Heart right ventricle (tissue), 16 donors: ENCODE results near the gene NPAS3. TPM values are rescaled to one million over a fixed set of nuclear protein-coding genes. Genes with fewer than 3 reads are reported as not detected.

ENCODE experiments used
- ATAC-seq, 8 donors: fragments of 200-7000 bp; cut with Tn5 transposase; one replicate each; pipeline ENCODE4 v1.9.1; 2020; ENCODE audit warnings: mild to moderate bottlenecking in 8 of 8, moderate library complexity in 8 of 8, moderate number of reproducible peaks in 1 of 8
- DNase-seq, 2 donors: peaks; one replicate each; pipeline ENCODE4 v3.0.0-alpha.2; 2020
- H3K27ac ChIP-seq, 10 donors: fragments of 200-600 bp; sonication (generic) in 2 of 10; one replicate each; pipeline versions ENCODE4 v1.5.0 to v1.8.0; 2020 to 2022; ENCODE audit warnings: mild to moderate bottlenecking in 3 of 10
- H3K27me3 ChIP-seq, 7 donors: fragments of 200-600 bp; one replicate each; pipeline ENCODE4 v1.8.0; 2021 to 2022; ENCODE audit warnings: mild to moderate bottlenecking in 2 of 7
- H3K36me3 ChIP-seq, 9 donors: fragments of 200-600 bp; sonication (generic) in 1 of 9; one replicate each; pipeline versions ENCODE4 v1.5.0 to v1.8.0; 2020 to 2022; ENCODE audit warnings: mild to moderate bottlenecking in 2 of 9
- H3K4me1 ChIP-seq, 9 donors: fragments of 200-600 bp; sonication (generic) in 1 of 9; one replicate each; pipeline versions ENCODE4 v1.5.0 to v1.8.0; 2020 to 2022; ENCODE audit warnings: mild to moderate bottlenecking in 4 of 9
- H3K4me3 ChIP-seq, 10 donors: fragments of 200-600 bp; sonication (generic) in 2 of 10; one replicate each; pipeline versions ENCODE4 v1.5.0 to v1.8.0; 2020 to 2022; ENCODE audit warnings: mild to moderate bottlenecking in 7 of 10, moderate library complexity in 2 of 10
- H3K9me3 ChIP-seq, 11 donors: fragments of 200-600 bp in 10 of 11; sonication (generic) in 2 of 11; one replicate each; pipeline versions ENCODE4 v1.5.0 to v1.8.0; 2013 to 2022; ENCODE audit warnings: mild to moderate bottlenecking in 2 of 11, control low read depth in 1 of 11, moderate library complexity in 1 of 11
- CTCF ChIP-seq, 9 donors: fragments of 200-600 bp; sonication (generic) in 2 of 9; IDR thresholded peaks; one replicate each; pipeline versions ENCODE4 v1.5.0 to v1.8.0; 2021 to 2022; ENCODE audit warnings: antibody characterized with exemption in 9 of 9, mild to moderate bottlenecking in 5 of 9, moderate library complexity in 1 of 9
- WGBS, 2 donors: extraction: QIAGEN DNeasy Blood & Tissue Kit; methylation state at CpG; one replicate each; pipeline ENCODE4 v1.1.7; 2013; ENCODE audit warnings: inconsistent platforms in 1 of 2; 5-methylcytosine and 5-hydroxymethylcytosine counted together
- intact Hi-C, 10 donors: fragments of 100-400 bp; cut with DNase I; formaldehyde crosslinking; loops; one replicate each; pipeline versions ENCODE4 v1.11.1 to v1.14.2; 2022
- polyA plus RNA-seq, 2 donors: library from polyadenylated mRNA; stranded (reverse); fragments of 200-250 nt; gene quantifications; one replicate each; pipeline ENCODE4 v1.2.3, GENCODE V29; 2013
- total RNA-seq, 10 donors: library from RNA; stranded (reverse); fragmentation: NEBNext Ultra II Directional in 3 of 10; extraction: Animal tissue kit (Norgen Biotek cat#: 25700) in 3 of 10; gene quantifications; one replicate each; pipeline versions ENCODE4 v1.2.1 to v1.2.4, GENCODE V29; 2021 to 2023
- donor health status: Arrhythmogenic right ventricular cardiomyopathy.
- donor health status: ischemic (EF 13 %, LVEDD 7.1; RV severe dilation, severe dysfunction).
- donor health status: healthy with polysubstance abuse.
- donor health status: DM: no; HTN: yes; CAD: no.
- donor health status: DM: no; HTN: no; CAD: no.
- donor health status: ischemic (EF 25% LVEDD 6.9; RV normal size, moderate dysfunction).
- donor health status: ischemic (EF 25% LVEDD 5.7; RV mildly dilated, moderate dysfunction).
- donor health status: healthy.
- donor health status: DM: yes; HTN: yes; CAD: no.
- donor health status: Ischemic cardiomyopathy.
- donor health status: ischemic (EF 35%, LVEDD 5.7; RV mildly dilated, moderate dysfunction).
- donor health status: nonischemic (EF 11% LVEDD 7.7; RV severe dilation, severe dysfunction).
- donor health status: DM: yes; HTN: yes; CAD: no.
- donor health status: PGD.
- donor health status: ischemic (EF 29% LVEDD 5.4; RV normal size, mild dysfunction).
- donor health status: nonischemic (EF 23%, LVEDD 6.1; RV moderate dilation, normal function).

Gene NPAS3
- total and polyA plus RNA-seq, 12 donors, result 0.12 to 2.8 (median 0.99) TPM

GRCh38 chr14:33846100-33846824, 907.6 kb downstream of the NPAS3 start:
- DNase-seq (no peak), ATAC-seq (no peak)
- Histone ChIP-seq H3K4me3 (no peak overlapping the region), H3K9me3 (no peaks in the 10 kb centered on the region), H3K4me1 (peaks cover 0 to 11% (median 3%) of the 10 kb centered on the region in 9 donors), H3K27ac (no peak overlapping the region), H3K27me3 (no peaks in the 10 kb centered on the region), H3K36me3 (no peaks in the 10 kb centered on the region)
- WGBS, 2 donors, result 93 to 96% methylated on average over 8 of the region's 8 CpGs
- intact Hi-C loops, result loop anchor here in 6 of 10 donors (5.0 to 10.0 kb wide), 5 partner anchors 99 to 459 kb away; partner anchors contain the start of gene EGLN3 (in 1 of the 6)
- no peak for TF ChIP-seq CTCF (IDR thresholded peaks at IDR 0.05)

- peaks cover 0 to 11% (median 3%) of the 10 kb centered on the region in 9 donors for H3K4me1 ChIP-seq
- no peak overlapping the region for H3K27ac ChIP-seq
- DNase-seq (no peak), ATAC-seq (no peak)
- H3K9me3 ChIP-seq, result no peaks in the 10 kb centered on the region
- no peak for TF ChIP-seq CTCF (IDR thresholded peaks at IDR 0.05)
- 95 to 100% methylated on average over 1 of the region's 1 CpG for WGBS, 2 donors
- H3K27me3 ChIP-seq, result no peaks in the 10 kb centered on the region
- H3K4me3 ChIP-seq, result no peak overlapping the region
- no peaks in the 10 kb centered on the region for H3K36me3 ChIP-seq
- intact Hi-C loops, result loop anchor here in 6 of 10 donors (5.0 to 10.0 kb wide), 5 partner anchors 98 to 458 kb away; partner anchors contain the start of gene EGLN3 (in 1 of the 6)
These were observed 908.4 kb downstream of the NPAS3 start for GRCh38 chr14:33847066-33847465.

GRCh38 chr14:33848009-33848408, 909.3 kb downstream of the NPAS3 start:
- 95 to 99% methylated on average over 5 of the region's 5 CpGs for WGBS, 2 donors

More at GRCh38 chr14:33848009-33848408, 909.3 kb downstream of the NPAS3 start:
- no peak for ATAC-seq
- Histone ChIP-seq H3K9me3 (no peaks in the 10 kb centered on the region), H3K27ac (no peak overlapping the region), H3K4me1 (peaks cover 0 to 11% (median 3%) of the 10 kb centered on the region in 9 donors), H3K36me3 (no peaks in the 10 kb centered on the region), H3K27me3 (no peaks in the 10 kb centered on the region), H3K4me3 (no peak overlapping the region)
- intact Hi-C loops, result loop anchor here in 6 of 10 donors (2.0 to 10.0 kb wide), 6 partner anchors 97 to 457 kb away; partner anchors contain the start of gene EGLN3 (in 1 of the 6)
- no peak for DNase-seq
- no peak for TF ChIP-seq CTCF (IDR thresholded peaks at IDR 0.05)
